Measurements from ENCODE around the gene CXCL5. TPM values are rescaled to one million over a fixed set of nuclear protein-coding genes. Genes with fewer than 3 reads are reported as not detected.
"Not testable (repeated sequence)": the region's sequence is repeated elsewhere in the genome, so short reads cannot be mapped to it uniquely, and the experiment has no call there.

The CXCL5 gene
- total RNA-seq, 1 experiment from 2014 or later: 3.2 TPM

GRCh38 chr4:74015126-74015780, 16.8 kb upstream of the CXCL5 start:
- no peak for DNase-seq (ENCODE audit: low read depth)

- no peak for DNase-seq (ENCODE audit: low read depth)
These were observed 15.9 kb upstream of the CXCL5 start for GRCh38 chr4:74014332-74014731.

- no peak for DNase-seq (ENCODE audit: low read depth)
These were observed 14.8 kb upstream of the CXCL5 start for GRCh38 chr4:74013264-74013663.

- no peak for DNase-seq (ENCODE audit: low read depth)
These were observed 13.7 kb upstream of the CXCL5 start for GRCh38 chr4:74012130-74012529.

GRCh38 chr4:74009307-74009706, 10.8 kb upstream of the CXCL5 start:
- DNase-seq (ENCODE audit: low read depth): no peak

GRCh38 chr4:74006009-74006476, 7.6 kb upstream of the CXCL5 start:
- peak; percentile 34 for DNase-seq (ENCODE audit: low read depth)

- no peak for DNase-seq (ENCODE audit: low read depth)
These were observed 7.1 kb upstream of the CXCL5 start for GRCh38 chr4:74005528-74005927.

GRCh38 chr4:74004668-74005067, 6.2 kb upstream of the CXCL5 start:
- DNase-seq (ENCODE audit: low read depth): no peak

- no peak for DNase-seq (ENCODE audit: low read depth)
These were observed 1.8 kb upstream of the CXCL5 start for GRCh38 chr4:74000301-74000700.

GRCh38 chr4:73992050-73992449, 6.4 kb downstream of the CXCL5 start:
- DNase-seq (ENCODE audit: low read depth): no peak

GRCh38 chr4:73991742-73992000, 6.8 kb downstream of the CXCL5 start:
- no peak for DNase-seq (ENCODE audit: low read depth)

GRCh38 chr4:73990988-73991741, 7.3 kb downstream of the CXCL5 start:
- DNase-seq (ENCODE audit: low read depth): no peak

GRCh38 chr4:73989928-73990327, 8.5 kb downstream of the CXCL5 start:
- no peak for DNase-seq (ENCODE audit: low read depth)

- no peak for DNase-seq (ENCODE audit: low read depth)
These were observed 9.4 kb downstream of the CXCL5 start for GRCh38 chr4:73989031-73989430.

GRCh38 chr4:73988061-73988460, 10.4 kb downstream of the CXCL5 start, which contains the start of gene PPBP:
Gene PPBP, minus strand, starts transcription at chr4:73988190. Its CDS starts 87 bp downstream, at chr4:73988103.
- no peak for DNase-seq (ENCODE audit: low read depth)

GRCh38 chr4:73985528-73985852, 13.0 kb downstream of the CXCL5 start:
- DNase-seq (ENCODE audit: low read depth): no peak

GRCh38 chr4:73984736-73985527, 13.5 kb downstream of the CXCL5 start:
- DNase-seq (ENCODE audit: low read depth): no peak

GRCh38 chr4:73981175-73981574, 17.3 kb downstream of the CXCL5 start:
- DNase-seq (ENCODE audit: low read depth): not testable (repeated sequence)

- no peak for DNase-seq (ENCODE audit: low read depth)
These were observed 19.0 kb downstream of the CXCL5 start for GRCh38 chr4:73979407-73979957.

GRCh38 chr4:73978886-73979285, 19.6 kb downstream of the CXCL5 start:
- peak; percentile 11 for DNase-seq (ENCODE audit: low read depth)

- DNase-seq (ENCODE audit: low read depth): no peak
These were observed 21.8 kb downstream of the CXCL5 start for GRCh38 chr4:73976716-73977115.

GRCh38 chr4:73976217-73976616, 22.3 kb downstream of the CXCL5 start:
- DNase-seq (ENCODE audit: low read depth): no peak

GRCh38 chr4:73974352-73974751, 24.1 kb downstream of the CXCL5 start:
- no peak for DNase-seq (ENCODE audit: low read depth)

Data from RPMI7951 (cell line).